Glomerular visceral epithelial cell (primary cell): ENCODE measurements around the gene SF3B2.
A peak's percentile ranks its signal among the peaks of the same experiment; 100 is the strongest.

Experiments used
- DNase-seq: peaks from one replicate; pipeline ENCODE4 v3.0.0-alpha.2; 2016; ENCODE audit errors: extremely low spot score

Gene SF3B2

DNA sequence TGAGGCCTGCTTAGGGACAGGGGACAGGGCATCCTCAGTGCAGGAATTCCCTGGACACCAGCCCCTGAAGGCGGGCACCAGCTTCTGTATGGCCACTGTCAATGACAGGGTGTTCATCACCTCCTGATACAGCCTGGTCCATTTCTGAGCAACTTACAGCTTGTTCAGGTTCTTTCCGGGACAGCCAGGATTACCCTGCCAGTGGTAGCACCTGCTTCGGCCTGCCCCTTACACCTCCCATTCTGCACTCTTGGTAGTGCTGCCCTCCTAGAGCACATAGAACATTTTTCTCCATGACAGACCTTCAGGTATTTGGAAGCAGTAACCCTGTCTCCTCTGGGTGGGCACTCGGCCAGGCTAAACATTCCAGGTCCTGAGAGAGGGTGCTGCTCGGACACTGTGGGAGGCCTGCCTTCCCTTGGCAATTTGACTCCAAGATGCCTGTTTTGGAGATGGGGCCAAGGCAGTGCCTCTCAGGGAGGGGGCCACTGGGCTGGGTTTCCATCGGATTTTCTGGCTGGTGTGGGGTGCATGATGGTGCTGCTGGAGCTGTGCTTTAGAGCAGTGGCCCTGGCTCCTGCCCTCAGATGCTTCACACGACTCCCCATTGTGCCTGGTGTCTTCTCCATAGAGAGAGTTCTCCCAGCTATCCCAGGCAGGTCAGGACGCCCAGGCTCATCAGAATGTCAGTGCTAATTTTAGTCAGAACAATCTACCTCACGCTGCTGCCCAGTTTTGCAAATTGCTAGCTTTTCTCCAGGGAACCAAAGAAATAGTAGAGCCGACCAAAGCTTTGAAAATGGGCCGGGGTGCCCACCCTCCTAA lies 4.4 kb upstream of the SF3B2 start:
- peak; percentile 77 for DNase-seq

DNA sequence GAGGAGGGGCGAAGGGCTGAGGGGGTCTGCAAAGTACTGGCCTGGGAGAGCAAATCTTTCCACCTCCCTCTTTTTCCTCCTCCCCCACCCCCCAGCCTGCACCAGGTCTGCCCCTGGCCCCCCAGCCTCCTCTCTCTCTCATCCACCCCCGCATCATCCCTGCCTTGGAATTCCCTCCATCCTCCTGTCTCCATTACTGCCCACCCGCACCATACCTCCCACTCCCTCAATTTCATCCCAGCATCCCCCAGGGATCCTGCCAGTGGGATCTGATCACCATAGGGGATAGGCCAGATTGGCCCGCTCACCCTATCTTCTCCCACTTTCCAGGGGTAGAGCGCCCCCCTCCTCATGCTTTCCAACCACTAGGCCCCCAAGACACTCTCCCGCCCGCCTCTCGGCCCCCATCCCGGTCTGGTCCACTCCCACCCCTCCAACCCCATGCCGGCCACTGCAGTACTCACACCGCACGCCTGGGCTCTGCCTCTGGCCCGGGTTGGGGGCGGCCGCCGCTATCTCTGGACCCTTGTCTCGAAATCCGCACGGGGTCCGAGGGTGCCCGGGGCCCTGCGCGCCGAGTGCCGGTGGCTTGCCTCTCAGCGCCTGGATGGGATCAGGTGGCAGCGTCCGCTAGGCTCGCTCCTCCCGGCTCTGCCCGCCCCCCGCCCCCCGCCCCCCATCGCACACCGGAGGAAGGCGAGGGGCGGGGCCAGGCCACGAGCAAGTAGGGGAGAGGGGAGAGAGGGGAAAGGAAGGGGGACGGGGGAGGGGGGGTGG lies 3.4 kb upstream of the SF3B2 start, which contains the start of gene GAL3ST3:
Gene GAL3ST3 (minus strand): TSS at position 615 of the 777 bp plus-strand sequence. CDS start 3,746 bp downstream, outside the sequence.
- DNase-seq = no peak

DNA sequence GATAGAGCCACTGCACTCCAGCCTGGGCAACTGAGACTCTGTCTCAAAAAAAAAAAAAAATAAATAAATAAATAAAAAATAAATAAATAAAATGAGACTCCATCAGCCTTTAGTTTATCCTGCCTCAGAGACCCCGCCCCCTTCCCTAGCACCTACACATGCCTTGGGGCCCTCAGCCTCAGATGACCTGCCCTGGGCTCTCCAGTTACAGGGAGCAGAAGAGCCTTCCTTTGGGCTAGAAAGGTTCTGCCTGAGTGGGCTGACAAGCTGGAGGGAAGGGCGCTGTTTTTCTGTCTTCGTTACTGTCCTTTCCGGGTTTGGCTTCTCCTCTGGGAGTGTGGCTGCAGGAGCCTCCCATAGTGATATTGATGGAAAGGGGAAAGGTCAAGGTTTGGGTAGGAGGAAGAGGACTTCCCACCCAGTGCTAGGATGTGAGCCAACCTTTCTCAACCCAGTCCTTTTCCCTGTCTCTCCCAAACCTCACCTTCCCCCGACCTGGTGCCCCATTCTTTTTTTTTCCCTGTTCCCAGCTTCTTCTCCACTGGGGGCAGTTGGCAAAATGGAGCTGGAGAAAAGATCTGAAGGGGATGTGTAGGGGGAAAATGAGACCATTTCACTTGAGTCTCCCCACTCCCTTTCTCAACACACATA lies 1.5 kb upstream of the SF3B2 start:
- no peak for DNase-seq

DNA sequence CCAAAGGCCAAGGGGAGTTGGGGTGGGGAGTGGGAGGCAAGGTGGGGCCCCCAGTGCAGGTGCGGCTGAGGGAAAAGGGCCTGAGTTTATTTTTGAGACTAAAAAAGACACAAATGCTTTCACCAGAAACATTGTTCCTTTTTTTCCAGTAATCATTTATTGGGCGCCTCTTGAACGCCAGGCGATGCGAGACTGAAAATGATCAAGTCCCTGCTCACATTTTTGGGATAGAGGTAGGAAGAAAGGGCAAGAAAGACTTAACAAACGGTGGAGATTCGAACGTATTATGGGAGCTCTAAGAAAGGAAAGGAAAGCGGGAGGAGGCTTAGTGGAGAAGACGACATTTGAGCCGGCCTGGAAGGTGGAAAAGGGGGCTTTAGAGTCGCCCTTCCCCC lies 796 bp upstream of the SF3B2 start:
- no peak for DNase-seq

DNA sequence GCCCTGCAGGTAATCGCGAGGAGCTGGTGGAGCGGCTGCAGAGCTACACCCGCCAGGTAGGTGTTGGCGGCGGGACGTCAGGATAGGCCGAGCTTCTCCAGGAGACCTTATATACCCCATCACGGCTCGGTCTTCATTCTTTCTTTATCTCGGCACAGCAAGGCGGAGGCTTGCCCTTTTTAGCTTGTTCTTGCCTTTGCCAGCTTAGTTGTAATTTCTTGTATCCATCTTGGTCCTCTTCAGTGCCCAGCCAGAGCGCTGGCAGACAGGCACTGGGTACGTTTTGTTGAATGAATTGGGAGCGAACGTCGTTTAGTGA lies 459 bp downstream of the SF3B2 start:
- no peak for DNase-seq

DNA sequence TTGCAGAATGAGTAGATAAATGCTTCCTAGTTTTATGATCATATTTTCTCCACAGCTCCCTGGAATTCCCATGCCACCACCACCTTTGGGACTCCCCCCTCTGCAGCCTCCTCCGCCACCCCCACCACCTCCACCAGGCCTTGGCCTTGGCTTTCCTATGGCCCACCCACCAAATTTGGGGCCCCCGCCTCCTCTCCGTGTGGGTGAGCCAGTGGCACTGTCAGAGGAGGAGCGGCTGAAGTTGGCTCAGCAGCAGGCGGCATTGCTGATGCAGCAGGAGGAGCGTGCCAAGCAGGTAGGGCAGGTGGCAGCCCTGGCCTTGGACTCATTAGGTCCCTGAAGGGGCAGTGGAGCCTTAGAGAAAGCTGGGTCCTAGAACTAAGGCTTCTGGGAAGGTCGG lies 2.9 kb downstream of the SF3B2 start:
- no peak for DNase-seq

DNA sequence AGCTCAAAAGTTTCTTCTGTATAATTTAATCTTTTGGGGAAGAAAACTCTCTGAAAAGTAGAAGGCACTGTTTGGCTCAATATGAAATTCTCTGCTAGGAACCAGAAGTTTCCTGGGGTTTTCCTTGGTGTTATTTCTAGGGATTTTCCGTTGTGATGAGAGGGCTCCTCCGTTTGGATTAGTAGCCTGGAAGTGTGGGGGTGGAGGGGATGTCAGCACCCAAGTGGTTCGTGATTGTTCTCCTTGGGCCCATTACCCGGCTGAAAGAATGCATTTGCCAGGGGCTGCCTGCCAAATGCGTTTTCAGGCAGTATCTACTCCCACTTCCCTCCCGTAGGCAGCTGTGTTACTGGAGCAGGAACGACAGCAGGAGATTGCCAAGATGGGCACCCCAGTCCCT lies 4.3 kb downstream of the SF3B2 start:
- DNase-seq = no peak

DNA sequence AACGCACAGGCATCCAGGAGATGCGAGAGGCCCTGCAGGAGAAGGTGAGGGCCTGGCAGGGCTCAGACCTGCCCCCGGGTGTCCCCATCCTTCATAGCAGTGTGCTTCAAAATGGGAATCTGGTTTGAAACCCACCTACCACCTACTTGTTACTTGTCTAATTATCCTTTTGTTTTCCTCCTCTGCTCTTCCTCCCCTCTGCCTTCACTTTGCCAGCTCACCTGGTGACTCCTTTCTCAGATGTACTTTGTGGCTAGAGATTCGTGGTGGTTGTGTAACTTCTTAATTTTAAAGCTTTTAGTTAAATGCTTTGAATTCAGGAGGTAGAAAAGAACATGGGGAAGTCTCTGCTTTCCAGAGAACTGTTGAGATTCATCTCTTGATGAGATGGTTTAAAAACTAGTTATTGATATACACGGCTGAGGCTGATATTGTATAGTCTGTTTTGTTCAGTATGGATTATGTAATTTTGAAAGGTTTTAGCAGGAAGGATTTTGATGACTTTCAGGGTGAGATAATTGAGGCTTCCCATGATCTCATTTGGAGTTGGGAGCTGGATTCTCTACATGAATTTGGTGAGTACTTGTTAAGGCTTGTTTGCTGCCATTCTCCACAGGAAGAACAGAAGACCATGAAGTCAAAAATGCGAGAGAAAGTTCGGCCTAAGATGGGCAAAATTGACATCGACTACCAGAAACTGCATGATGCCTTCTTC lies 8.0 kb downstream of the SF3B2 start:
- DNase-seq = no peak

DNA sequence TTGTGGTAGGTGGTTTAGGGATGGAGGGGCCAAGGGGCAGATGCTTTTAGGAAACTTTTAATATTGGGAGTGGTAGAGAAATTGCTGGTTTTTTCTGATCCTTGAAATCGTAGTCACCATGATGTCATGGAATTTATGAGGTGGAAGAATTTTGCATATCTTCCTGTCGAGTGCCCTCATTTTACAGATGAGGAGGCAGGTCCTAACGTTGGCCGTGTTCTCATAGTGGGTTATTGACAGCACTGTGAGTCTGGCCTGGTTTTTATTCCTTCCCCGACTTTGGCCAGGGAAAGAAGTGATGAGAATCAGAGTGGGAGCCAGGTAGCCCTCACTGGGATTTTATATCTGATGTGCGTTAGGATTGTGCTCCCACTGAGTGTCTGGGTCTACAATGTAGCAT lies 9.1 kb downstream of the SF3B2 start:
- DNase-seq = no peak

DNA sequence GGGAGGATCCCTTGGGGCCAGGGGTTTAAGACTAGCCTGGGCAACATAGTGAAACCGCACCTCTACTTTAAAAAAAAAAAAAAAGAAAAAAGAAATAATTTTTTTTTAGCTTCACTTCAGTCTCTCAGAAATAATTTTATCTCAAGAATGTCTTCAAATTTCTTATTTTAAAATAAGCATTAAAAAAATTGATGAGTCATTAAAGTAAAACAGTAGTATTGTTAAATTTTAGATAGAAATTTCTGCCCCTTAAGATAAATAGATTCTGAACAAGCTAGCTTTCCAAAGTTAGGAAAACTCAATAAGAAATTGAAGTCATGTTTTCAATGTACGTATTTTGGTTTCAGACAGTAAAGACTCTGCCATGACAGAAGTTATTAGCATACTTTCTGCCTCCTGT lies 10.2 kb downstream of the SF3B2 start:
- DNase-seq = no peak

DNA sequence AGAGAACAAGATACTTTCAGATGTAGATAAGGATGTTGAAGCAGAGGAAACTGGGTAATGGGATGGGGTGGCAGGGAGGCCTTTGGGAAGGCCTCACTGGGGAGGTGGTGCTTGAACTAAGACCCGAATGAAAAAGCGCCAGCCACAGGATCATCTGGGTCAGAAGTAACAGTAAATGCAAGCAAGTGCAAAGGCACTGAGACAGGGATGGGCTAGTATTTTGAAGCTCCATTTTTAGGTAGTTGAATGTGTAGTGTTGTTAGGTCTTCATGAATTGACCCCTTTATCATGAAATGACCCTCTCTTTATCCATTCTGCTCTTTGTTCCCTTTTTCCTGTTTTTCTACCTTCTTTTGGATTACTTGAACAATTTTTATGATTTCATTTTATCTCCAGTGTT lies 11.7 kb downstream of the SF3B2 start:
- DNase-seq = no peak

DNA sequence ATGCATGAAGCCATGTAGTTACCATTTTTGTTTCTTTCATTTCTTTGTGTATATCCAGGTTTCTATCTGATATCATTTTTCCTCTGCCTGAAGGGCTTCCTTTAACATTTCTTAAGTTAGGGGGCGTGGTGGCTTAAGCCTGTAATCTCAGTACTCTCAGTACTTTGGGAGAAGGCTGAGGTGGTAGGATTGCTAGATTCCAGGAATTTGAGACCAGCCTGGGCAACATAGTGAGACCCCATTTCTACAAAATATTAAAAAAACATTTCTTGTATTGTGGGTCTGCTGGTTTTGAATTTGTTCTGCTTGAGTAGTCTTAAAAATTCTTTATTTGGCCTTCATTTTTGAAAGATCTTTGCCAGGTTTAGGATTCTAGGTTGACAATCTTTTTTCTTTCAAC lies 12.4 kb downstream of the SF3B2 start:
- DNase-seq = no peak

DNA sequence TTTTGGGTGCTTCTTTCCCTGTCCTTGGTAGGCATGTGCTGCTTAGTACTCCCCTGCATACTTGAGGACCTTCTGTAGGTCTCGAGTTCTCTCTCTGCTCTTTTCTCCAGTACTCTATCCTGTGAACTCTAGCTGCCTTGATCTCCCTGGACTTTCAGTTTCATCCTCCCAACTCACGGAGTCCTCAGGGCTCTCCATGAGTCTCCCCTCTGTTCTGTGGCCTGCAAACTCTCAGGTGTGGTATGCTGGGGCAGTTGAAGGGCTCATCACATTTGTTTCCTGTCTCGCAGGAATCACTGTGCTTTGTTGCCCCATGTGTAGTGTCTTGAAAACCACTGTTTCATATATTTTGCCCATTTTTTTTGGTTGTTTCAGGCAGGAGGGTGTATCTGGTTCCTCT lies 14.6 kb downstream of the SF3B2 start:
- no peak for DNase-seq

DNA sequence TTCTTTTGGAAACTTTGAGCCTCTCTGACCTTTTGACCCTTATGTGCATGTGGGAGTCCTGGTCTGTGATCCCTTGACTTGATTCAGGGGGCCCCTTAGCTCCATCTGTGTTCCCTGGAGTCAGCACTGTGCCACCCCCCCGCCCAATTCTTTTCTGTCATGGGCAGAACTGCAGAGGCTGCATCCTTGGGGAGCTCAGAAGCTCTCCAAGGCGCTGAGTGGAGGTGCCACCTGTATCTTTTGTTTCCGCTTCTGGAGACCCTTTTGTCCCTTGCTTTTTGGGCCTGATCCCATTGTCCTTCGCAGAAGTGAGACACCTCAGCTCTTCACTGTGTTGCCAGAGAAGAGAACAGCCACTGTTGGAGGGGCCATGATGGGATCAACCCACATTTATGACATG lies 15.5 kb downstream of the SF3B2 start:
- DNase-seq = no peak

DNA sequence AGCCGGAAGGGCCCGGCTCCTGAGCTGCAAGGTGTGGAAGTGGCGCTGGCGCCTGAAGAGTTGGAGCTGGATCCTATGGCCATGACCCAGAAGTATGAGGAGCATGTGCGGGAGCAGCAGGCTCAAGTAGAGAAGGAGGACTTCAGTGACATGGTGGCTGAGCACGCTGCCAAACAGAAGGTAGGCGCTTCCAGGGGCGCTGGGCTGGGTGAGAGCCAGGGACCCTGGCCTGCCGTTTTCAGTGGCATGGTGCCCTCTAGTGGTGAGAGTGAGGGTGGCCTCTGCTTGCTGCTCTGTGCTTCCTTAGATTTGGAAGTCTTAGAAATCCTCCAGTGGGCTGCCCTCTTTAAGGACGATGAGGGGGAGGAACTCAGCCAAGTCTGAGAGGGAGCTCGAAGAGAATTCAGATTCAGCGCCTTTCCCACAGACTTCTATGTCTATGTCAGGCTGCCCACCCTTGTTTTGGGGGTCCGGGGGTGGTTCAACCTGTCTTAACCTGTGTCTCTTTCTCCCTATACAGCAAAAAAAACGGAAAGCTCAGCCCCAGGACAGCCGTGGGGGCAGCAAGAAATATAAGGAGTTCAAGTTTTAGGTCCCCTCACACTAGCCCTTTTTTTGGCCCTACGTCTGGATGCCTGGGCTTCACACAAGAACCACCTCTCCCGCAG lies 16.1 kb downstream of the SF3B2 start:
- DNase-seq = peak; percentile 71

DNA sequence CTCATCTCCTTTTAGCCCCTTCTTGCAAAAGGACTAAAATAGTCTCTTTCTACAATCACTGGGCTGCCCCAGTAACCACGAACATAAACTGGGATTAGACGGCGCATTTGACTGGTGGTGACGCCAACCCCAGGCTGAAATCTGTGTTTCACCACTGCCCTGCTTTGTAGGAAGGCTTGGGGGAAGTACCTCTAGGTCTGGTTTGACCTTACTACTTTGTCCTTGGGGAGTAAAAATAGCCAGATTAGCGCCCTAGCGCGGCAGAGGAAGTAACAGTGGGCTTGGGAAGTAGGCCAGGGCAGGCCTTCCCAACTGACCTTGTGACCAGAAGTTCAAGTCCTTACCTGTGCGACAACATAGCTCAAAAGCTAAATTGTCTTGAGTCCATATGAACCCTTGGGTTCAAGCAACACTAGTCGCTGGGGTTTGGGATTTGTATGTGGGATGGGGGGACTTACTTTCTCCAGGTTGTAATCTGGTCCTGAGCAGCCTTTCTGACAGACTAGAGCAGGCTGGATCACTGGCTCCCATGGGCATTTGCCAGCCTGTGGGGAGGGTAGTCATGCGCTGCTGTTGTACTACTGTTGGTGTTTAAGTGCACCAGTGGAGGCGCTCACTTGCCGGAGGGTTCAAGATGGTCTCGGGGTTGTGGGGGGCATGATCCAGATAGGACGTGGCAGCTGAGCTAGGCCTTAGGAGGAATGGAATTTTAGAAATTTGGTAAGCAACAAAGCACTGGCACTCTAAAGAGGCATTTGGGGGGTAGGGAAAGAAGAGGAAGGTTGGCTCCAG lies 17.0 kb downstream of the SF3B2 start:
- DNase-seq = peak; percentile 53

DNA sequence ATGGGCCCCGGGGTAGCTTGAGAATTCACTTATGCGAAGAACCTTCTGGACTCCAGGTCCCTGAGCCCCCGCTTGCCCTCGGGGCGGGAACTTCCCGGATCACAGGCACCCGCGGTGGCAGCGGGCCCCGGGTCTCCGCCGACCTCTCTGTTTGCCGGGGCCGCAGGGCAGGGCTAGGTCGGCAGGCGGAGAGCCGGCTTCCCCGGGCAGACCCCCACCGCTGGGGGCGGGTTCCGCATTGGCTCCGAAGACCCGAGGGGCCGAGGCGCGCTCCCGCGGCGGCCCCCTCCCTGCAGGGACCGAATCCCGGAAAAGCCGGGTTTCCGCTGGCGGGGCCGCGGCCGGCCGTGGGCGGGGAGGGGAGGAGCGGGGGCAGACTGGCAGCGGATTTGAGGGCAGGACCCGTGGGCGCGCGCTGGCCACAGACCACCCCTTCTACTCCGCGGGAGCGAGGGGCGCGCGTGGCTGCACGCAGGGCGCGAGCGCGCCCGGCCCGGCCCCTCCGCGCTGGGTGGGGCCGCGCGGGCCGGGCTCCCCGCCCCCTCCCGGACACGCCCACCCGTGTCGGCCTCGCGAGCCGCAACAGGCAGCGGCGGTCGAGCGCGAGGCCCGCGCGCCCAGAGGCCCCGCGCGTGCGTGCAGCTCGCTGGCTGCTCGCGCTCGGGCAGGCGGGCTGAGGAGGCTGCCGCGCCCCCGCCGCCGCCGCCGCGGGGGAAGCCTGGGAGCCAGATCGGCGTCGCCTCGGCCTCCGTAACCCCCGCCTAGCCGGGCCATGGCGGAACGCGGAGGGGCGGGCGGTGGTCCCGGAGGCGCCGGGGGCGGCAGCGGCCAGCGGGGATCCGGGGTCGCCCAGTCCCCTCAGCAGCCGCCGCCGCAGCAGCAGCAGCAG lies 17.8 kb downstream of the SF3B2 start, which contains the start of gene PACS1:
Gene PACS1 (plus strand): TSS at position 558 of the 889 bp plus-strand sequence. CDS start 215 bp downstream, at position 773.
- DNase-seq = peak; percentile 90

DNA sequence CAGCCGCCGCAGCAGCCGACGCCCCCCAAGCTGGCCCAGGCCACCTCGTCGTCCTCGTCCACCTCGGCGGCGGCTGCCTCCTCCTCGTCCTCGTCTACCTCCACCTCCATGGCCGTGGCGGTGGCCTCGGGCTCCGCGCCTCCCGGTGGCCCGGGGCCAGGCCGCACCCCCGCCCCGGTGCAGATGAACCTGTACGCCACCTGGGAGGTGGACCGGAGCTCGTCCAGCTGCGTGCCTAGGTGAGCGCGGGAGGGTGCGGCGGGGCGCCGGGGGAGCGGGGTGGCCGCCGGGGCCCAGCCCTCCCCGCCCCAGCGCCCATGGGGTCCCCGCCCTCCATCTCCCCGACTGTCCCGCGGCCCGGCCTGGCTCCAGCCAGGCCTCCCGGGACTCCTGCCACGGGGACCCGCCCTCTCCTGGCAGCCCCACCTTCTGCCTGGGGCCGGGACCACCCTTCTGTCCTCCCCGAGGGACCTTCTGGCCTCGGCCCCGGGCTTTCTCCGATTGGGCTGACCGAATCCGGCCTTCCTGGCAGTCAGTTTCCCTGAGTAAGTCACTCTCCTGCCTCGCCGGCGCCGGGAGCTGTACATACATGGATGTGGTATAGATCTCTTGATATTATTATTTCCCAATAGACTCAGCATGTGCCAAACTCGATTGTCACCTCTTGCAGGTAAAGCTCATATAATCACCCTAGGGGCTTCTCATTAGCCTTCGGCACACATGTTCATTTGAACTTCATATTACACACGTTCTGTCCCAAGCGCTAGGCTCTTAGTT lies 18.6 kb downstream of the SF3B2 start:
- DNase-seq = peak; percentile 33

DNA sequence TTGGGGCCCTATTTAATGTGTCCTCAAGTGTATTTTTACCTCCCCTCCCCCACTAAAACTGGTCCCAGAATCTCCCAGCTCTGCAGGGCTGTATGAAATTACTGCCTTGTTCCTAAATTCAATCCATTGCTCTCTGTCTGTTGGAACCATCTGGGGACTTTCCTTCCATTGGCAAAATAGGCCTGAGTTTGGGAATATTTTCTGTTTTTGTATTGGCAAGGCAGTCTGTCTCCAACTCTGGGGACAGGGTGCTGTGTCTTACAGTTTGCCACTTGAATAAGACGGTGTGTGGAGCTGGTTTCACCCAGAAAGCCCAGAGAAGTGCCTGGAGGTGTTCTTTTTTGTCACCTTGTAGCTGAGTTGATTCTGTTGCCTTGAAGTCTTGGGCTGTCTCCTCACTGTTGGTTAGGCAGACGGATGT lies 19.2 kb downstream of the SF3B2 start:
- no peak for DNase-seq
